Umbilical cord (tissue), 2 donors: ENCODE data around the gene BCL7C. TPM values are rescaled to one million over a fixed set of nuclear protein-coding genes. Genes with fewer than 3 reads are reported as not detected.
A peak's percentile ranks its signal among the peaks of the same experiment; 100 is the strongest.
"Not testable (repeated sequence)": the region's sequence is repeated elsewhere in the genome, so short reads cannot be mapped to it uniquely, and the experiment has no call there.

Experiments
- DNase-seq: peaks from one replicate; pipeline ENCODE4 v3.0.0-alpha.2; 2015; ENCODE audit warnings: low spot score
- total RNA-seq: library from RNA; depleted of rRNA; stranded (reverse); fragments of >200 nt; gene quantifications from one replicate; pipeline ENCODE4 v1.2.3, GENCODE V29; 2014; ENCODE audit warnings: low replicate concordance; ENCODE audit not compliant: insufficient read depth

Gene BCL7C
- total RNA-seq = 27.0 TPM

- peak; percentile 93 for DNase-seq
Observed at GRCh38 chr16:30893744-30894539, at the start of gene BCL7C. BCL7C (minus strand) TSS chr16:30894077; CDS start chr16:30893944, 133 bp downstream.

- no peak for DNase-seq
Observed at GRCh38 chr16:30942426-30942806, 48.5 kb upstream of the BCL7C start.

GRCh38 chr16:30941600-30942425 is 47.9 kb upstream of the BCL7C start:
- peak; percentile 66 for DNase-seq

GRCh38 chr16:30939571-30939970 is 45.7 kb upstream of the BCL7C start:
- not testable (repeated sequence) for DNase-seq

GRCh38 chr16:30937692-30938091 is 43.8 kb upstream of the BCL7C start:
- DNase-seq = no peak

GRCh38 chr16:30934827-30935557 is 41.1 kb upstream of the BCL7C start:
- no peak for DNase-seq

- no peak for DNase-seq
Observed at GRCh38 chr16:30931068-30931650, 37.3 kb upstream of the BCL7C start.

GRCh38 chr16:30930160-30930571 is 36.3 kb upstream of the BCL7C start:
- no peak for DNase-seq

- DNase-seq = no peak
Observed at GRCh38 chr16:30929167-30929566, 35.3 kb upstream of the BCL7C start.

- DNase-seq = no peak
Observed at GRCh38 chr16:30928390-30928789, 34.5 kb upstream of the BCL7C start.

GRCh38 chr16:30927789-30928378 is 34.0 kb upstream of the BCL7C start:
- peak; percentile 76 for DNase-seq

- no peak for DNase-seq
Observed at GRCh38 chr16:30926937-30927788, 33.3 kb upstream of the BCL7C start.

- DNase-seq = no peak
Observed at GRCh38 chr16:30925995-30926811, 32.3 kb upstream of the BCL7C start.

- DNase-seq = no peak
Observed at GRCh38 chr16:30925632-30925987, 31.7 kb upstream of the BCL7C start.

- DNase-seq = peak; percentile 31
Observed at GRCh38 chr16:30924913-30925631, 31.2 kb upstream of the BCL7C start.

GRCh38 chr16:30924076-30924912 is 30.4 kb upstream of the BCL7C start:
- peak; percentile 50 for DNase-seq

- DNase-seq = no peak
Observed at GRCh38 chr16:30923554-30924075, 29.7 kb upstream of the BCL7C start, which contains the start of gene FBXL19. FBXL19 (plus strand) TSS chr16:30923572; CDS start chr16:30925755, 2,183 bp downstream.
